ENCODE results near the gene ERVFRD-1.
"Not testable (repeated sequence)": the region's sequence is repeated elsewhere in the genome, so short reads cannot be mapped to it uniquely, and the experiment has no call there.

The ERVFRD-1 gene

GRCh38 chr6:11089695-11090094 is 21.8 kb downstream of the ERVFRD-1 start:
- Mint-ChIP-seq H3K9me3 (no peaks in the 10 kb centered on the region), H3K27me3 (peaks cover 4% of the 10 kb centered on the region), H3K27ac (no peak overlapping the region), H3K4me1 (ENCODE audit: low read depth) (peaks cover 26% of the 10 kb centered on the region), H3K36me3 (ENCODE audit: low read depth) (peaks cover 11% of the 10 kb centered on the region), H3K4me3 (no peak overlapping the region)
- intact Hi-C loops (cut with micrococcal nuclease), result no loop called here

DNA sequence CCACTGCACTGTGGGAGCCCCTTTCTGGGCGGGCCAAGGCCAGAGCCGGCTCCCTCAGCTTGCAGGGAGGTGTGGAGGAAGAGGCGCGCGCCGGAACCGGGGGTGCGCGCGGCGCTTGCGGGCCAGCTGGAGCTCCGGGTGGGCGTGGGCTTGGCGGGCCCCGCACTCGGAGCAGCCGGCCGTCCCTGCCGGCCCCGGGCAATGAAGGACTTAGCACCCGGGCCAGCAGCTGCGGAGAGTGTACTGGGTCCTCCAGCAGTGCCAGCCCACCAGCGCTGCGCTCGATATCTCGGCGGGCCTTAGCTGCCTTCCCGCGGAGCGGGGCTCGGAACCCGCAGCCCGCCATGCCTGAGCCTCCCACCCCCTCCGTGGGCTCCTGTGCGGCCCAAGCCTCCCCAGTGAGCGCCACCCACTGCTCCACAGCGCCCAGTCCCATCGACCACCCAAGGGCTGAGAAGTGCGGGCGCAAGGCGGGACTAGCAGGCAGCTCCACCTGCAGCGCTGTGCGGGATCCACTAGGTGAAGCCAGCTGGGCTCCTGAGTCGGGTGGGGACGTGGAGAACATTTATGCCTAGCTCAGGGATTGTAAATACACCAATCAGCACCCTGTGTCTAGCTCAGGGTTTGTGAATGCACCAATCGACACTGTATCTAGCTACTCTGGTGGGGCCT is 24.2 kb downstream of the ERVFRD-1 start:
- peaks cover 12% of the 10 kb centered on the region for H3K4me1 Mint-ChIP-seq (ENCODE audit: low read depth)
- intact Hi-C loops (cut with micrococcal nuclease); H3K27ac Mint-ChIP-seq; H3K4me3 Mint-ChIP-seq; H3K27me3 Mint-ChIP-seq; H3K9me3 Mint-ChIP-seq; H3K36me3 Mint-ChIP-seq (ENCODE audit: low read depth): not testable (repeated sequence)

- Mint-ChIP-seq H3K27me3 (peaks cover 4% of the 10 kb centered on the region), H3K4me1 (ENCODE audit: low read depth) (peaks cover 1% of the 10 kb centered on the region), H3K4me3 (no peak overlapping the region), H3K27ac (no peak overlapping the region), H3K36me3 (ENCODE audit: low read depth) (no peaks in the 10 kb centered on the region), H3K9me3 (no peaks in the 10 kb centered on the region)
- intact Hi-C loops (cut with micrococcal nuclease), result no loop called here
Observed at GRCh38 chr6:11085758-11086435, 25.6 kb downstream of the ERVFRD-1 start.

DNA sequence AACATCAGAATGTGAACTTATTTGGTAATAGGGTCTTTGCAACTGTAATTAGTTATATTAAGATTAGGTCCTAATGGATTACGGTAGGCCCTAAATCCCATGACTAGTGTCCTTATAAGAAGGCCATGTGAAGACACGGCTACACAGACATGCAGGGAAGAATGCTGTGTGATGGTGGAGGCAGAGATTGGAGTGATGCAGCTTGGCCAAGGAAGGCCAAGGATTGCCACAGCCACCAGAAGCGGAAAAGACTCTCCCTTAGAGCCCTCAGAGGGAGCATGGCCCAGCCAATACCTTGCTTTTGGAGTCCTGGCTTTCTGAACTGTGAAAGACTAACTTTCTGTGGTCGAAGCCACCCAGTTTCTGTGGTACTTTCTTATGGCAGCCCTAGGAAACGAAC is 27.6 kb downstream of the ERVFRD-1 start:
- no peaks in the 10 kb centered on the region for H3K36me3 Mint-ChIP-seq (ENCODE audit: low read depth)
- H3K27ac Mint-ChIP-seq, result no peak overlapping the region
- H3K27me3 Mint-ChIP-seq, result peaks cover 4% of the 10 kb centered on the region
- H3K9me3 Mint-ChIP-seq, result no peaks in the 10 kb centered on the region
- H3K4me3 Mint-ChIP-seq, result no peak overlapping the region
- H3K4me1 Mint-ChIP-seq (ENCODE audit: low read depth), result no peaks in the 10 kb centered on the region
- intact Hi-C loops (cut with micrococcal nuclease), result no loop called here

- Mint-ChIP-seq H3K9me3 (no peaks in the 10 kb centered on the region), H3K27ac (no peak overlapping the region), H3K27me3 (peaks cover 4% of the 10 kb centered on the region), H3K36me3 (ENCODE audit: low read depth) (no peaks in the 10 kb centered on the region), H3K4me1 (ENCODE audit: low read depth) (no peaks in the 10 kb centered on the region), H3K4me3 (no peak overlapping the region)
- intact Hi-C loops (cut with micrococcal nuclease), result no loop called here
Observed at GRCh38 chr6:11083491-11083890, 28.0 kb downstream of the ERVFRD-1 start.

GRCh38 chr6:11080296-11080695 is 31.2 kb downstream of the ERVFRD-1 start:
- no peaks in the 10 kb centered on the region for H3K4me1 Mint-ChIP-seq (ENCODE audit: low read depth)
- intact Hi-C loops (cut with micrococcal nuclease), result no loop called here
- H3K4me3 Mint-ChIP-seq, result no peak overlapping the region
- H3K9me3 Mint-ChIP-seq, result no peaks in the 10 kb centered on the region
- no peak overlapping the region for H3K27ac Mint-ChIP-seq
- H3K36me3 Mint-ChIP-seq (ENCODE audit: low read depth), result no peaks in the 10 kb centered on the region
- H3K27me3 Mint-ChIP-seq, result no peaks in the 10 kb centered on the region

GRCh38 chr6:11078266-11078665 is 33.3 kb downstream of the ERVFRD-1 start:
- H3K4me1 Mint-ChIP-seq (ENCODE audit: low read depth), result no peaks in the 10 kb centered on the region
- intact Hi-C loops (cut with micrococcal nuclease), result no loop called here
- H3K36me3 Mint-ChIP-seq (ENCODE audit: low read depth), result no peaks in the 10 kb centered on the region
- no peak overlapping the region for H3K27ac Mint-ChIP-seq
- H3K9me3 Mint-ChIP-seq, result no peaks in the 10 kb centered on the region
- no peaks in the 10 kb centered on the region for H3K27me3 Mint-ChIP-seq
- no peak overlapping the region for H3K4me3 Mint-ChIP-seq

DNA sequence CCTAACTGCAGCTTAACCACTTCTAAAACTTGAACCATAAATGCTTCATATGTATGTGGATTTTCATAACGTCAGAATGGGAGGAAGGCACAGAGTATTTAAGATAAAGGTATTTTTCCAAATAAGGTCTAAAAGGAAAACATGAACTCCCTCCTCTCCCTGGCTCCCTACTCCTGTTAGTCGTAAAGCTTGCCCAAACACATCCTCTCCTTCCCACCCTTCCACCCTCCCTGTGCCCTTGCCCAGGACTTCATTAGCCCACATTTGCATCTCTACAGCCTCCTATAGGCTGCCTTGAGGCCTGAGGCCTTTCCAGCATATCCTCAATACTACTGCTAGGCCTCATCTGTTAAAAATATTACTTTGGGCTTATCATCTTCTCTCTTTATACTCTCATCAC is 35.0 kb downstream of the ERVFRD-1 start:
- H3K36me3 Mint-ChIP-seq (ENCODE audit: low read depth), result no peaks in the 10 kb centered on the region
- H3K9me3 Mint-ChIP-seq, result no peaks in the 10 kb centered on the region
- no peaks in the 10 kb centered on the region for H3K27me3 Mint-ChIP-seq
- no peak overlapping the region for H3K27ac Mint-ChIP-seq
- H3K4me1 Mint-ChIP-seq (ENCODE audit: low read depth), result no peaks in the 10 kb centered on the region
- intact Hi-C loops (cut with micrococcal nuclease), result no loop called here
- no peak overlapping the region for H3K4me3 Mint-ChIP-seq

DNA sequence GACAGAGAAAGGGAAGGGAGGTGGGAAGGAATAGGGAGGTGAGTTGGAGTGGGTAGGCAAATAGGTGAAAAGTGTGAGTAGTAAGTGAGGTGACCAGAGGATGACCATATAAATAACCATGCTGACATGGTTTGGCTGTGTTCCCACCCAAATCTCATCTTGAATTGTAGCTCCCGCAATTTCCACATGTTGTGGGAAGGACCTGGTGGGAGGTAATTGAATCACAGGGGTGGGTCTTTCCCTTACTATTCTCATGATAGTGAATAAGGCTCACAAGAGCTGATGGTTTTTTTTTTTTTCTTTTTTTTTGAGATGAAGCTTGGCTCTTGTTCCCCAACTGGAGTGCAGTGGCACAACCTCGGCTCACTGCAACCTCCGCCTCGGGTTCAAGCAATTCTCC is 39.4 kb downstream of the ERVFRD-1 start:
- intact Hi-C loops (cut with micrococcal nuclease), result no loop called here
- Mint-ChIP-seq H3K36me3 (ENCODE audit: low read depth) (no peaks in the 10 kb centered on the region), H3K4me3 (no peak overlapping the region), H3K9me3 (no peaks in the 10 kb centered on the region), H3K27me3 (peaks cover 2% of the 10 kb centered on the region), H3K4me1 (ENCODE audit: low read depth) (peaks cover 5% of the 10 kb centered on the region), H3K27ac (no peak overlapping the region)

- H3K36me3 Mint-ChIP-seq (ENCODE audit: low read depth), result no peaks in the 10 kb centered on the region
- H3K4me1 Mint-ChIP-seq (ENCODE audit: low read depth), result peaks cover 5% of the 10 kb centered on the region
- peaks cover 2% of the 10 kb centered on the region for H3K27me3 Mint-ChIP-seq
- H3K9me3 Mint-ChIP-seq, result no peaks in the 10 kb centered on the region
- no peak overlapping the region for H3K4me3 Mint-ChIP-seq
- H3K27ac Mint-ChIP-seq, result no peak overlapping the region
- intact Hi-C loops (cut with micrococcal nuclease), result loop anchor here (2.0 to 10.0 kb wide), 3 partner anchors 115 to 591 kb away; no protein-coding TSS in a partner anchor
Observed at GRCh38 chr6:11069760-11070159, 41.8 kb downstream of the ERVFRD-1 start.

DNA sequence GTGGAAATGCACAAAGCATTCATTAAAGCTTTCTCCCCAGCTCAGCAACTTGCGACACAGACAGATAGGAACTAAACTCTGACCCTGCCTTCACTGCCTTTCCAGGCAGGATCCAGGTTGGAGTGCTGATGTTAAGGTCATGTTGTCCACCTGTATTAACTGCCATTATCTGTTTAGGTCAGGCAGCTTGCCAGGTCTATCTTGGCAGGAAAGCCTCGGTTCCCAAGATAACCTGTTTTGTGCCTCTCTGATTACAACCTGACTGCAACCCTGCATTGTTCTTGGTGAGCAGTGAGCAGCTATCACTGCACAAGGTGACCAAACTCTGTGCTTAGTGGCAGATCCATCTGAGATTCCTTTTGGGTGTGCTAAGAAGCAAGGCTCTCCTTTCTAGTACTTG is 44.2 kb downstream of the ERVFRD-1 start:
- intact Hi-C loops (cut with micrococcal nuclease), result loop anchor here (10.0 kb wide), 1 partner anchor 113 kb away; no protein-coding TSS in a partner anchor
- Mint-ChIP-seq H3K27ac (no peak overlapping the region), H3K9me3 (no peaks in the 10 kb centered on the region), H3K36me3 (ENCODE audit: low read depth) (no peaks in the 10 kb centered on the region), H3K27me3 (peaks cover 2% of the 10 kb centered on the region), H3K4me1 (ENCODE audit: low read depth) (peaks cover 5% of the 10 kb centered on the region), H3K4me3 (no peak overlapping the region)

- Mint-ChIP-seq H3K27me3 (peaks cover 4% of the 10 kb centered on the region), H3K4me1 (ENCODE audit: low read depth) (peaks cover 5% of the 10 kb centered on the region), H3K27ac (no peak overlapping the region), H3K36me3 (ENCODE audit: low read depth) (no peaks in the 10 kb centered on the region), H3K4me3 (no peak overlapping the region), H3K9me3 (no peaks in the 10 kb centered on the region)
- intact Hi-C loops (cut with micrococcal nuclease), result loop anchor here (10.0 kb wide), 1 partner anchor 112 kb away; no protein-coding TSS in a partner anchor
Observed at GRCh38 chr6:11066505-11067347, 44.8 kb downstream of the ERVFRD-1 start.

DNA sequence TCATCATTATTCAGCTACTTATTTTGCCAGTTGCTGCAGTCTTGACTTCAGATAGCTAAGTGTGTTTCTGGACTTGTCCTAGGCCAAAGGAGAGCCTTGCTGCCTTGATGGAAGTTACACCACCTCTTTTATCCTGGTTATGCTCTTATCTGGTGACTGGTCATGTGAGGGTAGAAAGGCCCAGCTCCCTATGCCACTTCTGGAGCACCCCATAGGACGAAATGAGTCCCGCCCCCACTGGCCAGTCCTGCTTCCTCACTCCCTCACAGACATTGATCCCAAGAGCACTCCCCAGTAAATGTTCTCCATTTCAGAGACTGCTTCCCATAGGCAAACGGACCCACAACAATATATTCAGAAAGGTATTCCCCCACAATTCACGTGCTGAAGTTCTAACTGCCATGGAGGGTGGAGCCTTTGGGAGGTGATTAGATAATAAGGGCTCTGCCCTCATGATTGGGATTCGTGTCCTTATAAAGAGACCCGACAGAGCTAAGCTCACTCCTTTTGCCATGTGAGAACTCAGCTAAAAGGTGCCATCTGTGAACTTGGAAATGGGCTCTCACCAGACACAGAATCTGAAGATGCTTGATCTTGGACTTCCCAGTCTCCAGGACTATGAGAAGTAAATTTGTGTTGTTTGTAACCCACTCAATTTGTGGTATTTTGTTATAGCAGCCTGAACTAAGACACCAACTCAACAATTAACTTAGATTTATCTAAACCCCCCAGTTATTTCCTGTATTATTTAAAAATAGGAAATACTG is 45.9 kb downstream of the ERVFRD-1 start:
- no peak overlapping the region for H3K4me3 Mint-ChIP-seq
- no peaks in the 10 kb centered on the region for H3K36me3 Mint-ChIP-seq (ENCODE audit: low read depth)
- no peaks in the 10 kb centered on the region for H3K9me3 Mint-ChIP-seq
- peaks cover 2% of the 10 kb centered on the region for H3K4me1 Mint-ChIP-seq (ENCODE audit: low read depth)
- no peak overlapping the region for H3K27ac Mint-ChIP-seq
- peaks cover 6% of the 10 kb centered on the region for H3K27me3 Mint-ChIP-seq
- intact Hi-C loops (cut with micrococcal nuclease), result loop anchor here (10.0 kb wide), 1 partner anchor 111 kb away; no protein-coding TSS in a partner anchor

All from dendritic cell treated with granulocyte-macrophage colony-stimulating factor and Interleukin-4, amounts not matched to agents 40 ng/mL and 50 ng/mL, for 4 days (primary cell).